Measurements from ENCODE around the gene RALBP1.

Gene RALBP1

DNA sequence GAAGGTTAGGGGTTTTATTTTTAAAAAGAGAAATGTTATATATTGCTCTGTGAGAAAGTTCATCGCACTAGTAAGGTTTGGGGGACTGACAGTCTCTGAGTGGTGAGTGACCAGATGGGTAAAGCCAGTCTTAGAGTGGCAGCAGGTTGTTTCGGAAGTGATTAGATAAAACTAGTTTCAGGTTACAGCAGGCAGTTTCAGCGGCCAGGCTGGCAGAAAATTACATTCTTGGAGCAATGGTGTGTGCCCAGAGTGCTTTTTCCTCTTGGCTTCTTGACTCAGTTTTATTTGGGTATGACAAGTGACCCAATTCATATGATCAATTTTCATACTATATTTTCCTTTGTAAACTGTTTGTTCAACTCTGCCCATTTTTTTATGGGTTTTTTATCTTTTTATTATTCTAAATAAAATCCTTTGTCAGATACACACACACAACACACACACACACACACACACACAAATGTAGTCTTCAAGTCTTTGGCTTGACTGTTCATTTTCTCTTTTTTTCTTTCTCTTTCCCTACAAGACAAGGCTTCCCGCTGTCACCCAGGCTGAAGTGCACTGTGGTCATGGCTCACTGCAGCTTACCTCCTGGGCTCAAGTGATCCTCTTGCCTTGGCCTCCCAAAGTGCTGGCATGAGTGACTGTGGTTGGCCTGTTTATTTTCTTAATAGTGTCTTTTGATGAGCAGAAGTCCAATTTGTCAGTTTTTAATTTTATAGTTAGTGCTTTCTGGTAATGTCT lies 30.9 kb downstream of the RALBP1 start:
- WGBS (ENCODE audit: insufficient coverage, insufficient read length): 100% methylated on average over 1 of the region's 4 CpGs
- Histone ChIP-seq H3K4me1 (ENCODE audit: control insufficient read depth, insufficient read depth, low read length) (no peaks in the 10 kb centered on the region), H3K36me3 (ENCODE audit: control insufficient read depth, insufficient read depth, low read length) (no peaks in the 10 kb centered on the region), H3K4me3 (ENCODE audit: low read length) (no peak overlapping the region), H3K27me3 (ENCODE audit: control insufficient read depth, insufficient read depth, low read length) (no peaks in the 10 kb centered on the region), H3K9me3 (ENCODE audit: control insufficient read depth, insufficient read depth, low read length) (no peaks in the 10 kb centered on the region), H3K27ac (ENCODE audit: low read length) (no peak overlapping the region)
- DNase-seq (ENCODE audit: low read depth, low spot score): no peak

- Histone ChIP-seq H3K27ac (ENCODE audit: low read length) (no peak overlapping the region), H3K27me3 (ENCODE audit: control insufficient read depth, insufficient read depth, low read length) (no peaks in the 10 kb centered on the region), H3K36me3 (ENCODE audit: control insufficient read depth, insufficient read depth, low read length) (no peaks in the 10 kb centered on the region), H3K4me1 (ENCODE audit: control insufficient read depth, insufficient read depth, low read length) (no peaks in the 10 kb centered on the region), H3K4me3 (ENCODE audit: low read length) (no peak overlapping the region), H3K9me3 (ENCODE audit: control insufficient read depth, insufficient read depth, low read length) (no peaks in the 10 kb centered on the region)
- DNase-seq (ENCODE audit: low read depth, low spot score): no peak
- no CpG with 5 or more reads among the region's 2 CpGs for WGBS (ENCODE audit: insufficient coverage, insufficient read length)
Observed at GRCh38 chr18:9507565-9508088, 32.3 kb downstream of the RALBP1 start.

GRCh38 chr18:9508446-9509025 lies 33.2 kb downstream of the RALBP1 start:
- DNase-seq (ENCODE audit: low read depth, low spot score): no peak
- Histone ChIP-seq H3K27me3 (ENCODE audit: control insufficient read depth, insufficient read depth, low read length) (no peaks in the 10 kb centered on the region), H3K36me3 (ENCODE audit: control insufficient read depth, insufficient read depth, low read length) (no peaks in the 10 kb centered on the region), H3K4me1 (ENCODE audit: control insufficient read depth, insufficient read depth, low read length) (no peaks in the 10 kb centered on the region), H3K27ac (ENCODE audit: low read length) (no peak overlapping the region), H3K9me3 (ENCODE audit: control insufficient read depth, insufficient read depth, low read length) (no peaks in the 10 kb centered on the region), H3K4me3 (ENCODE audit: low read length) (no peak overlapping the region)
- WGBS (ENCODE audit: insufficient coverage, insufficient read length): no CpG with 5 or more reads among the region's 2 CpGs

DNA sequence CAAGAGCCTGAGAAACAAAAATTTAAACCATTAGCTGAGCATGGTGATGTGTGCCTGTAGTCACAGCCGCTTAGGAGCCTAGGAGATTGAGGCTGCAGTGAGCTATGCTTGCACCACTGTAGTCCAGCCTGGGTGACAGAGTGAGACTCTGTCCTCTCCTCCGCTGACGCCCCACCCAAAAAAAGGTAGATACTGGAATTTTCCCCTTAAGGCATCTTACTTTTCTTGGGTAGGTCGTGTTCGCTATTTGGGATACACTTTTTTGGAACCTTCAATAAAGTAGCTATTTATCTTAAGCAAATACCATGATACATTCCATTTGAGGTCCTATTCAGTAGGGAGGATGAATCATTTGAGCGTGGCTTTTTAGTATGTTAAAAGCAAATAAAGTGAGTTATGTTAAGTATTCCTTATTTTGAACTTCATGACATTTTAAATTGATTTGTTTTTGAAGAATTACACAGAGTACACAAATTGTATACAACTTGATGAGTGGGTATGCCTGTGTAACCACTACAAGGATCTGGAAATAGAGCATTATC lies 38.7 kb downstream of the RALBP1 start:
- no peak for DNase-seq (ENCODE audit: low read depth, low spot score)
- H3K9me3 ChIP-seq (ENCODE audit: control insufficient read depth, insufficient read depth, low read length): no peaks in the 10 kb centered on the region
- no peak overlapping the region for H3K27ac ChIP-seq (ENCODE audit: low read length)
- H3K4me1 ChIP-seq (ENCODE audit: control insufficient read depth, insufficient read depth, low read length): no peaks in the 10 kb centered on the region
- H3K36me3 ChIP-seq (ENCODE audit: control insufficient read depth, insufficient read depth, low read length): peaks cover 2% of the 10 kb centered on the region; the same call in 1 of the 2 replicates
- H3K27me3 ChIP-seq (ENCODE audit: control insufficient read depth, insufficient read depth, low read length): no peaks in the 10 kb centered on the region
- no peak overlapping the region for H3K4me3 ChIP-seq (ENCODE audit: low read length)
- WGBS (ENCODE audit: insufficient coverage, insufficient read length): no CpG with 5 or more reads among the region's 6 CpGs

- Histone ChIP-seq H3K36me3 (ENCODE audit: control insufficient read depth, insufficient read depth, low read length) (peaks cover 2% of the 10 kb centered on the region; the same call in 1 of the 2 replicates), H3K4me3 (ENCODE audit: low read length) (no peak overlapping the region), H3K27me3 (ENCODE audit: control insufficient read depth, insufficient read depth, low read length) (no peaks in the 10 kb centered on the region), H3K27ac (ENCODE audit: low read length) (no peak overlapping the region), H3K9me3 (ENCODE audit: control insufficient read depth, insufficient read depth, low read length) (no peaks in the 10 kb centered on the region), H3K4me1 (ENCODE audit: control insufficient read depth, insufficient read depth, low read length) (no peaks in the 10 kb centered on the region)
- WGBS (ENCODE audit: insufficient coverage, insufficient read length): no CpG with 5 or more reads among the region's 4 CpGs
- no peak for DNase-seq (ENCODE audit: low read depth, low spot score)
Observed at GRCh38 chr18:9516437-9517064, 41.2 kb downstream of the RALBP1 start.

GRCh38 chr18:9517869-9518268 lies 42.6 kb downstream of the RALBP1 start:
- no peak for DNase-seq (ENCODE audit: low read depth, low spot score)
- Histone ChIP-seq H3K27ac (ENCODE audit: low read length) (no peak overlapping the region), H3K4me1 (ENCODE audit: control insufficient read depth, insufficient read depth, low read length) (no peaks in the 10 kb centered on the region), H3K27me3 (ENCODE audit: control insufficient read depth, insufficient read depth, low read length) (no peaks in the 10 kb centered on the region), H3K4me3 (ENCODE audit: low read length) (no peak overlapping the region), H3K9me3 (ENCODE audit: control insufficient read depth, insufficient read depth, low read length) (no peaks in the 10 kb centered on the region), H3K36me3 (ENCODE audit: control insufficient read depth, insufficient read depth, low read length) (peaks cover 2% of the 10 kb centered on the region; the same call in 1 of the 2 replicates)
- WGBS (ENCODE audit: insufficient coverage, insufficient read length): no CpG with 5 or more reads among the region's 6 CpGs

DNA sequence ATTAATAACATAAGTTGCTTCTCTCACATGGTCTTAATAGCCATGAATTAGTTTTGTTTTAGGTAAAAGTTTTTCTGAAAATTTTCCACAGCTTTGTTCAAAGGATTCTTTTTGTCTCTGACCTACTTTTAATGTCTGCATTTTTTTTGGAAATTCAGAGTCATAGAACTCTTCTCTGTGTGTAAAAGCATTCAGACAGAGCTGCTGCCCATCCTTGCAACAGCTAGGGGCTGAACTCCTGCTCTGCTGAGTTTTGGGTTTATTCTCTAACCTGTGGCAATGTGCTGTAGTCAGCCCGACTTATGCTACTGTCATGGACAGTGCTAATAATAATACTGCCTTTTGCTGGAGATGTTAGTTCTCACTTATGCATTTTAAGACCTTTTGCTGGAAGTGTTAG lies 44.1 kb downstream of the RALBP1 start:
- Histone ChIP-seq H3K36me3 (ENCODE audit: control insufficient read depth, insufficient read depth, low read length) (peaks cover 2% of the 10 kb centered on the region; the same call in 1 of the 2 replicates), H3K4me3 (ENCODE audit: low read length) (no peak overlapping the region), H3K27me3 (ENCODE audit: control insufficient read depth, insufficient read depth, low read length) (no peaks in the 10 kb centered on the region), H3K9me3 (ENCODE audit: control insufficient read depth, insufficient read depth, low read length) (no peaks in the 10 kb centered on the region), H3K27ac (ENCODE audit: low read length) (no peak overlapping the region), H3K4me1 (ENCODE audit: control insufficient read depth, insufficient read depth, low read length) (no peaks in the 10 kb centered on the region)
- WGBS (ENCODE audit: insufficient coverage, insufficient read length): no CpG with 5 or more reads among the region's 1 CpG
- no peak for DNase-seq (ENCODE audit: low read depth, low spot score)

- no peaks in the 10 kb centered on the region for H3K9me3 ChIP-seq (ENCODE audit: control insufficient read depth, insufficient read depth, low read length)
- WGBS (ENCODE audit: insufficient coverage, insufficient read length): no CpG with 5 or more reads among the region's 3 CpGs
- H3K27ac ChIP-seq (ENCODE audit: low read length): no peak overlapping the region
- no peaks in the 10 kb centered on the region for H3K4me1 ChIP-seq (ENCODE audit: control insufficient read depth, insufficient read depth, low read length)
- H3K27me3 ChIP-seq (ENCODE audit: control insufficient read depth, insufficient read depth, low read length): no peaks in the 10 kb centered on the region
- H3K4me3 ChIP-seq (ENCODE audit: low read length): no peak overlapping the region
- peaks cover 2% of the 10 kb centered on the region; the same call in 1 of the 2 replicates for H3K36me3 ChIP-seq (ENCODE audit: control insufficient read depth, insufficient read depth, low read length)
- no peak for DNase-seq (ENCODE audit: low read depth, low spot score)
Observed at GRCh38 chr18:9520666-9521065, 45.4 kb downstream of the RALBP1 start.

- Histone ChIP-seq H3K4me1 (ENCODE audit: control insufficient read depth, insufficient read depth, low read length) (no peaks in the 10 kb centered on the region), H3K27me3 (ENCODE audit: control insufficient read depth, insufficient read depth, low read length) (no peaks in the 10 kb centered on the region), H3K36me3 (ENCODE audit: control insufficient read depth, insufficient read depth, low read length) (peaks cover 2% of the 10 kb centered on the region; the same call in 1 of the 2 replicates), H3K9me3 (ENCODE audit: control insufficient read depth, insufficient read depth, low read length) (no peaks in the 10 kb centered on the region), H3K27ac (ENCODE audit: low read length) (no peak overlapping the region), H3K4me3 (ENCODE audit: low read length) (no peak overlapping the region)
- no CpG with 5 or more reads among the region's 7 CpGs for WGBS (ENCODE audit: insufficient coverage, insufficient read length)
- no peak for DNase-seq (ENCODE audit: low read depth, low spot score)
Observed at GRCh38 chr18:9521770-9522169, 46.5 kb downstream of the RALBP1 start.

DNA sequence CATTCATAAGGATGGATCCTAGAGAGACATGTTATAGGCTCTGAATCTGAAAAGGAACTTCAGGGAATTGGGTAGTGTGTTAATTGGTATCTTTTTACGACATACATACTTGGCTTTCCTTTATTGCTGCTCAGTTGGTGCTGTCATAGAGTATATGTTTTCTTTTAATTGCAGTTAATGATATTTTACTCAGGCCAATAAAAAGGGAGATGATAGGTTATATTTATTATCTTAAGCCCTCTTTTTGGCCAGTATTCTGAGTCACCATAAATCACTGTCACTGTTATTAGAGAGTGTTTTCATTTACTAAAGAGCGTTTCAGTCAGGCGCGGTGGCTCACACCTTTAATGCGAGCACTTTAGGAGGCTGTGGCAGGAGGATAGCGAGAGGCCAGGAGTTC lies 47.6 kb downstream of the RALBP1 start:
- no peaks in the 10 kb centered on the region for H3K4me1 ChIP-seq (ENCODE audit: control insufficient read depth, insufficient read depth, low read length)
- H3K27ac ChIP-seq (ENCODE audit: low read length): no peak overlapping the region
- peaks cover 1% of the 10 kb centered on the region; the same call in 1 of the 2 replicates for H3K36me3 ChIP-seq (ENCODE audit: control insufficient read depth, insufficient read depth, low read length)
- no CpG with 5 or more reads among the region's 6 CpGs for WGBS (ENCODE audit: insufficient coverage, insufficient read length)
- no peaks in the 10 kb centered on the region for H3K27me3 ChIP-seq (ENCODE audit: control insufficient read depth, insufficient read depth, low read length)
- no peaks in the 10 kb centered on the region for H3K9me3 ChIP-seq (ENCODE audit: control insufficient read depth, insufficient read depth, low read length)
- no peak for DNase-seq (ENCODE audit: low read depth, low spot score)
- H3K4me3 ChIP-seq (ENCODE audit: low read length): no peak overlapping the region
